GM19025 (cell line): ENCODE data around the gene GPR152.
A peak's percentile ranks its signal among the peaks of the same experiment; 100 is the strongest.
"Not testable (repeated sequence)": the region's sequence is repeated elsewhere in the genome, so short reads cannot be mapped to it uniquely, and the experiment has no call there.

Experiments
- ATAC-seq: cut with Tn5 transposase; IDR thresholded peaks from one replicate; pipeline ENCODE4 v1.9.1; 2021; ENCODE audit warnings: mild to moderate bottlenecking, low read depth, moderate library complexity; ENCODE audit not compliant: unreplicated experiment

The GPR152 gene

DNA sequence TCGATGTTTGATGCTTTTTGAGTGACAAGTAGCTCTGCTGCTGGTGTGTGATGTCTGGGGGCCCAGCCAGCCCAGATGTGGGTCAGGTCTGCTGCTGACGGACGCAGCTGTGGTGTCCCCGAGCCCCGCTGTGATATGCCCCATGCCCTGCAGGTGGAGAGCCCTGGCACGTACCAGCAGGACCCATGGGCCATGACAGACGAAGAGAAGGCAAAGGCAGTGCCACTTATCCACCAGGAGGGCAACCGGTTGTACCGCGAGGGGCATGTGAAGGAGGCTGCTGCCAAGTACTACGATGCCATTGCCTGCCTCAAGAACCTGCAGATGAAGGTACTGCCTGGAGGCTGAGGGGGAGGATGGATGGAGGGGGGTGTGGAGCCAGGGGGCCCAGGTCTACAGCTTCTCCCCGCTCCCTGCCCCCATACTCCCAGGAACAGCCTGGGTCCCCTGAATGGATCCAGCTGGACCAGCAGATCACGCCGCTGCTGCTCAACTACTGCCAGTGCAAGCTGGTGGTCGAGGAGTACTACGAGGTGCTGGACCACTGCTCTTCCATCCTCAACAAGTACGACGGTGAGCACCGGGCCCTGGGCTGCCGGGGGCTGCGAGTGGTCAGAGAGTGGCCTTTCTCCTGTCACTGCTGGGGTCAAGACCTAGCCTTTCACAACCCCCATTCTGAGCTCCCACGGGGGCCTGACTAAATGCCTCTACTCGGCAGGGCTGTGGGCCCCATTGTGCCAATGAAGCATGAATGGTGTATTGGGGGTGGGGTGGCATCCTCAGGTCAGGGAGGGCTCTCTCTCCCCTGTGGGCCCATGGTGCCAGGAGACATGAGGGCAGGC lies 37.6 kb upstream of the GPR152 start:
- no peak for ATAC-seq

DNA sequence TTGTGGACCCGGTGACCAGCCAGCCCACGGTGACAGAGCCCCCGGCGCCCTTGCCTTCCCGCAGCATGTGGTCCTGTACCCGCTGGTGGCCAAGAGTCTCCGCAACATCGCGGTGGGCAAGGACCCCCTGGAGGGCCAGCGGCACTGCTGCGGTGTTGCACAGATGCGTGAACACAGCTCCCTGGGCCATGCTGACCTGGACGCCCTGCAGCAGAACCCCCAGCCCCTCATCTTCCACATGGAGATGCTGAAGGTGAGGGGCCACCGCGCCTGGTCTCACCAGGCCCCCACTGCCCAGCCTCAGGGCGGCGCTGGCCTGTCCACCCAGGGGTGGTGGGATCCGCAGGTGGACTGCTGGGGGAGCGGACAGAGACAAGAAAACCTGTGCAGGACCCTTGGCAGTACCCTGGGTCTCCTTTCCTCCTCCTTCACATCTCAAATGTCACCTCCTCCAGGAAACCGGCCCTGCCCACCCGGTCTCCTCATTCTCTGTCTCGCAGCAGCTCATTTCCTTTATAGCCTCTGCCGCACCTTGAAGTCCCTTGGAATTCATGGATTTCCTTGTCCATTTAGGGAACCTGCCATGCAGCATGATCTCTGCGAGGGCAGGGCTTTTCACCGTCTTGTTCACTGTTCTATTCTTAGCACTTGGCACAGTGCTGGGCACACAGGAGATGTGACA lies 36.8 kb upstream of the GPR152 start:
- ATAC-seq = no peak

DNA sequence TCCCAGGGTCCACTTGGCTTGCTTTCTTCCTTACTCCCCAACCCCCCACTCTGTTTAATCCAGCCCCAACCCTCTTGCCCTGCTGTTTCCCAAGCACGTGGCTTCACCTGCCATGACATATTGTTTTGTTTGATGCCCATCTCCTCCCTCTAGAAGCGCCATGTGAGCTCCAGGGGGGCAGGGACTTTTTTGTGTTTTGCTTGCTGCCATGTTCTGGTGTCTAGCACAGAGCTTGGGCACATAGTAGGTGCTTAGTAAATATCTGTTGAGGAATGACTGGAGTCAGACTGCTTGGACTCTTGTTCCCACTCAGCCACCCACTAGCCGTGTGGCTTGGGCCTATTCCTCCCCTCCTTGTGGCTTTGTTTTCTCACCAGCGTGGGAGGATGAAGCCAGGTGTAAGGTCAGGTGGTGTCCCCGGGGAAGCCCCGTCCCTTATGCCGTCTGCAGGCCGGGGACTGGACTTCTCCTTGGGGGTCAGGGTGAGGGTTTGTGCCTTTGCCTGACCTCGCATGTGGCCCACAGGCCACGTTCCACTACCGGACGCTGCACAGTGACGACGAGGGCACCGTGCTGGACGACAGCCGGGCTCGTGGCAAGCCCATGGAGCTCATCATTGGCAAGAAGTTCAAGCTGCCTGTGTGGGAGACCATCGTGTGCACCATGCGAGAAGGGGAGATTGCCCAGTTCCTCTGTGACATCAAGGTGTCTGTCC lies 34.1 kb upstream of the GPR152 start:
- ATAC-seq = no peak

DNA sequence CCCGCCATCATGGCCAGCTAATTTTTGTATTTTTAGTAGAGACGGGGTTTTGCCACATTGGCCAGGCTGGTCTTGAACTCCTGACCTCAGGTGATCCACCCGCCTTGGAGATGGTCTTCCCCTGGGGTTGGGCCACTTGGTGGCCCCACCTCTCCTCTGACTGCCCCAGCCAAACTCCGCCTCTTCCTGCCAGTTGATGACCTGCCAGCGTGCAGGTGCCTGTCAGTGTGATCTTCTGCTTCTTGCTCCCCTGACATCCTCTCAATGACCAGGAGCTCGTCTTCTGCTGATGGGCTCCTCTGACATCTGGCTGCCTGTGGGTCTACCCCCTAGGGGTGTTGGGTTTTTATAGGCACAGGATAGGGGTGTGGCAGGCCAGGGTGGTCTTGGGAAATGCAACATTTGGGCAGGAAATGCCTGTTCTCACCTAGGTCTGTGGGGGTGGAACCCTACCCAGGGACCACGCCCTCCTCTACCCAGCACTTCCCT lies 33.4 kb upstream of the GPR152 start:
- ATAC-seq = not testable (repeated sequence)

DNA sequence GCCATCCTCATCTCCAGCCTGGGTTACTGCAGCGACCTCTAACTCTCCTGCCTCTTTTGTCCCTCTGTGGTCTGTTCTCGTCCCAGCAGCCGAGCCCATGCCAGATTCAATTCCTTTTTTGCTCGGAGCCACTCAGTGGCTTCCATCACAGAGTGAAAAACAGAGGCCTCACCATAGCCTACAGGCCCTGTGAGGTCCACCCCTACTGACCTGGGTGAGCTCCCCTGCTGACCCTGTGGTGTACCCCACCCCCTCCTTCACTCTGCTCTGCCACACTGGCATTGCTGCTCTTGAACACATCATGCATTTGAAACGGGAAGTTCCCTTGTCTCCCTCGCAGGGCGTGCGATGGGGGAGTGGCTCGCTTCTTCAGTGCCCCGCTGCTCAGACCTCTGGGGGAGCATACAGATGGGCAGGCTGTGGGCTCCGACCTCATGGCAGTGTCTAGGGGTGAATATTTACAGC lies 32.4 kb upstream of the GPR152 start:
- no peak for ATAC-seq

DNA sequence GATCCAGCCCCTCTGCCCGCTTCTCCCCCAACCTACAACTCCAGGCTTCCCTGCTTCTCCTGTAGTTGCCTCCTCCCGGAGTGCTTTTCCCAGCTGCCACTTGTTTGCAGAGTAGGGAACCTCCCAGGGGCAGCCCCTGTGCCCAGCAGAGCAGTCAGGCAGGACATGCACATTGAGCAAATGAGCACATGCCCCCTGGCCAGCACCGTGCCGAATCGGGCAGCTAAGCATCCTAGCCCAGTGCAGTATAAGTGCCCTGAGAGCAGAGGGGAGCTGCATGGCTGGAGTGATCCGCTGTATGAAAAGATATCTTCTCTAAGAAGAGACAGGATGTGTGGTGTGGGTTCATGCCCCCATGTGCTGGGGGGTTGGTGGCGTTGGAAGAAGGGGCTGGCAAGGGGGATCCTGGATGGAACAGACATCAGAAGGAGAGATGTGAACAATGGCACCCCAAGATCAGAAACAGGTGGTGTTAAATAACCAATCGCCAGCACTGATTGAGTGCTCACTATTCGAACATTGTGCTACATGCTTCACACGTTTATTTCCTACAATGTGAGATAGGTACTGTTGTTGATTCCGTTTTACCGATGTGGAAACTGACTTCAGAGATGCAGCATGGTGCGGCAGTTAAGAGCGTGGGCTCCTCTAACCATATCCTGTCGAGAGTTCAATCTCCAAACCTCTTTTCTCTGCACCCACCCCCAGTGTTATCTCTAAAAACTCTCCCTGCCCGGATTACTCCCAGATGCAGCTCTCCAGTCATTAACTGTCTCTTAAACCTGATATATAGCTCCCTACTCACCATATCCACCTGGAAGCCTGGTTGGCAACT lies 31.5 kb upstream of the GPR152 start:
- ATAC-seq = no peak

DNA sequence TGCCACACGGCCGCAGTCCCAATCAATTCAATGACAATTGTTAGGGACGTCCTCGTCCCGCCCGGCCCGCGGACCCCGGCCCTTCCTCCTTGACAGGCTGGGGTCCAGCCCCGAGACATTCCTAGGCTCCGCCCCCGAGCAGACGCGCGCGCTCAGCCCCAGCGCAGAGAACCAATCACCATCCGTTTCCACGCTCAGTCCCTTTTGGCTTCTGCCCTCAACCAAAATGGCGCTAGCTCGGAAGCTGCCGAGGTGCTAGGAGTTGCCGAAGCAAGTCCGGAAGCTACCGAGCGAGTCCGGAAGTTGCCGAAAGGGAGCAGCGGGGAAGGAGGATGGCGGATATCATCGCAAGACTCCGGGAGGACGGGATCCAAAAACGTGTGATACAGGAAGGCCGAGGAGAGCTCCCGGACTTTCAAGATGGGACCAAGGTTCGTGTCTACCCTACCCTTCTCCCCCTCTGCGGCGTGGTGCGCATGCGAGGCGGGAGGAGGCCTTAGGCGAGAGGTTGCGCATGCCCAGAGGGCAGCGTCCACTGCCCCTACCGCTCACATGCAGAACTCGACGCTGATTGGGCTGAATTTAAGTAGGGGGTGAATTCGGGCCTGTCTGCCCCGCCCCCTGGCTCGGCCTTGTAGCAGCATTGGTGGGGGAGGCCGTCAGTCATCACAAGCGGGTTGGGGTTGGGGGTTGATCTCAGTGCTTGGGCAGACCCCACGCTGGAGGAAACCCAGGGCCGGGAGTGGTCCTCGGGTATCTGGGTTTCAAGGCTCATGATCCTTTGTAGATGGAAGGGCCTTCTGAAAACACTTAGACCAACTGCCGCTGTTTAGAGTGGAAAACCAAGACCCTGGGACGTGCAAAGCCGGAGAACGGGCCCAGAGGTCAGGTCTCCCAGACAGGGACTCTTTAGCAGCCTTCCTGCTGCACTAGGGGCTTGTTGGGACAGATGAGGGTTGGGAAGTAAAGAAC lies 30.6 kb upstream of the GPR152 start, which contains the start of gene AIP:
AIP (plus strand) TSS at position 200 of the 972 bp plus-strand sequence; CDS start at position 333, 133 bp downstream.
- peak; percentile 62 for ATAC-seq

DNA sequence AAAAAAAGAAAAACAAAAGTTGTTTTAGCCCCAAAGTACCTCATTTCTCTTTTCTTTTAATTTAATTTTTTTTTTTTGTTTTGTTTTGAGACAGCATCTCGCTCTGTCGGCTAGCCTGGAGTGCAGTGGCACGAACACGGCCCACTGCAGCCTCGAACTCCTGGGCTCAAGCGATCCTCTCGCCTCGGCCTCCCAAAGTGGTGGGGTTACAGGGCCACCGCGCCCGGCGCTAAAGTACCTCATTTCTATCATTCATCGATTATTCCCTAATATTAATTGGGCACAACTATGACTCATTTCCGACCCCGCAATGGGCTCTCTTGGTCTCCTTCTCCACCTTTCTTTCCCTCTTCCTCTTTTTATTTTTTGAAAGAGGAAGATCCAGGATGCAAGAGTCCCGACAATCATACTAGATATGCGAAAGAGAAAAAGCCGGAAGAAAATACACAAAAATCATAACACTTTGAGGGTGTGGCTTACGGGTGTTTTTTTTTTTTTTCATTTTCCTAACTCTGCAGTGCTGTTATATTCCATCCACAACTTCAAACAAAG lies 29.8 kb upstream of the GPR152 start:
- ATAC-seq = peak; percentile 3

DNA sequence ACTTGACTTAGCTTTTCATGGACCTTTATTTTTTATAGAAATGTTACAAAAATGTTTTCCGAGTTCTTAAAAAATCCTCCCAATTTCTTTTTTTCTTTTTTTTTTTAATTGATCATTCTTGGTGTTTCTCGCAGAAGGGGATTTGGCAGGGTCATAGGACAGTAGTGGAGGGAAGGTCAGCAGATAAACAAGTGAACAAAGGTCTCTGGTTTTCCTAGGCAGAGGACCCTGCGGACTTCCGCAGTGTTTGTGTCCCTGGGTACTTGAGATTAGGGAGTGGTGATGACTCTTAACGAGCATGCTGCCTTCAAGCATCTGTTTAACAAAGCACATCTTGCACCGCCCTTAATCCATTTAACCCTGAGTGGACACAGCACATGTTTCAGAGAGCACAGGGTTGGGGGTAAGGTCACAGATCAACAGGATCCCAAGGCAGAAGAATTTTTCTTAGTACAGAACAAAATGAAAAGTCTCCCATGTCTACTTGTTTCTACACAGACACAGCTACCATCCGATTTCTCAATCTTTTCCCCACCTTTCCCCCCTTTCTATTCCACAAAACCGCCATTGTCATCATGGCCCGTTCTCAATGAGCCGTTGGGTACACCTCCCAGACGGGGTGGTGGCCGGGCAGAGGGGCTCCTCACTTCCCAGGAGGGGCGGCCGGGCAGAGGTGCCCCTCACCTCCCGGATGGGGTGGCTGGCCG lies 25.0 kb upstream of the GPR152 start:
- not testable (repeated sequence) for ATAC-seq

DNA sequence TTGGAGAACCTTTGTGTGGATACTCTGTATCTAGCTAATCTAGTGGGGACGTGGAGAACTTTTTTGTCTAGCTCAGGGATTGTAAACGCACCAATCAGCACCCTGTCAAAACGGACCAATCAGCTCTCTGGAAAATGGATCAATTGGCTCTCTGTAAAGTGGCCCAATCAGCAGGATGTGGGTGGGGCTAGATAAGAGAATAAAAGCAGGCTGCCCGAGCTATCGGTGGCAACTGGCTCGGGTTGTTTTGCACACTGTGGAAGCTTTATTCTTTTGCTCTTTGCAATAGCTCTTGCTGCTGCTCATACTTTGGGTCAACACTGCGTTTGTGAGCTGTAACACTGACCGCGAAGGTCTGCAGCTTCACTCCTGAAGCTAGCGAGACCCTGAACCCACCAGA lies 24.2 kb upstream of the GPR152 start:
- not testable (repeated sequence) for ATAC-seq

DNA sequence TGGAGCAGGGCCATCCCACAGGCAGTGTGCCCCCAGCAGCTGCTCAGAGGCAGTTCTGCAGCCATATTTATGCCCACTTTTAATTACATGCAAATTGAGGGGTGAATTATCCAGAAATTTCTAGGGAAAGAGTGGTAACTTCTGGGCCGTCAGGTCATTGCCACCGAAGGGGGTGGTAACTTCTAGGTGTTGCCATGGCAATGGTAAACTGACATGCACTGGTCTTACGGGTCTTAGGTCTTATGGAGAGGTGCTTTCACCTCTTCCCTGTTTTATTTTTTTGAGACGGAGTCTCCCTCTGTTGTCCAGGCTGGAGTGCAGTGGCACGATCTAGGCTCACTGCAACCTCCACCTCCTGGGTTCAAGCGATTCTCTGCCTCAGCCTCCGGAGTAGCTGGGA lies 20.4 kb upstream of the GPR152 start:
- no peak for ATAC-seq

DNA sequence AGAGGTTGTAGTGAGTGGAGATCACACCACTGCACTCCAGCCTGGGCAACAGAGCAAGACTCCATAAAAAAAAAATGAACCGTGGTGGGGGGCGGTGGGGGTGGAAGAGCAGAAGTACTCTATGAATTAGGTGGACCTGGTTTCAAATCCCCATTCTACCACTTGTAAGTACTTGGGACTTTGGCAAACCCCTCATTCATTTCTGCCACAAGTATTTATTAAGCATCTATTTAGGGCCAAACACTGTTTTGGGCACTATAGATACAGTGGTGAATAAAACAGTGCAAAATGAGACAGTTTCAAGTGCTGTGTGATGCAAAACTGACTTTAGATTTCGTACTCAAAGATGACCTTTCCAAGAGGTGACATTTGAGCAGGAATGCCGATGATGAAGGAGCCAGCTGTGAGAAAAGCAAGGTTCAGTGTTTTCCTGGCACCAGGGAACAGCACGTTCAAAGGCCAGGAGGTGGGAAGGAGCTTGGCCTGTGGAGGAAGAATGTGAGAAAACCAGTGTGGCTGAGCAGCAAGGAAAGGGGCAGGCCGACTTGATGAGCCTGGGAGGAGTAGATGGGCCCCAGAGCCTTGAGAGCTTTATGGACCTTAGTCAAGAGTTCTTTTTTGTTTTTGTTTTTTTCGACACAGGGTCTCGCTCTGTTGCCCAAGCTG lies 17.9 kb upstream of the GPR152 start:
- ATAC-seq = no peak

DNA sequence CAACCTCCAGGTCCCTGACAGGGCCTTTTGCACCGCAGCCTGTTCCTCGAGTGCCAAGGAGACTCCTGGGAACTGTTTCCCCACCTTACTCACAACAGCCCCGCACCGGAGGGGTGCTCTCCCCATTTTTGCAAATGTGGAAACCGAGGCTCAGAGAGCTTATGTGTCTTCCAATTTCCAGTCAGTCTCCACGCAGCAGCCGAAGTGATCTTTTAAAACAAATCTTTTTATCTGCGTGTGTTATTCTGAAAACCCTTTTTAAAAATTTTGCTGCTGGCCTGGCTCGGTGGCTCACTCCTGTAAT lies 16.9 kb upstream of the GPR152 start:
- no peak for ATAC-seq

DNA sequence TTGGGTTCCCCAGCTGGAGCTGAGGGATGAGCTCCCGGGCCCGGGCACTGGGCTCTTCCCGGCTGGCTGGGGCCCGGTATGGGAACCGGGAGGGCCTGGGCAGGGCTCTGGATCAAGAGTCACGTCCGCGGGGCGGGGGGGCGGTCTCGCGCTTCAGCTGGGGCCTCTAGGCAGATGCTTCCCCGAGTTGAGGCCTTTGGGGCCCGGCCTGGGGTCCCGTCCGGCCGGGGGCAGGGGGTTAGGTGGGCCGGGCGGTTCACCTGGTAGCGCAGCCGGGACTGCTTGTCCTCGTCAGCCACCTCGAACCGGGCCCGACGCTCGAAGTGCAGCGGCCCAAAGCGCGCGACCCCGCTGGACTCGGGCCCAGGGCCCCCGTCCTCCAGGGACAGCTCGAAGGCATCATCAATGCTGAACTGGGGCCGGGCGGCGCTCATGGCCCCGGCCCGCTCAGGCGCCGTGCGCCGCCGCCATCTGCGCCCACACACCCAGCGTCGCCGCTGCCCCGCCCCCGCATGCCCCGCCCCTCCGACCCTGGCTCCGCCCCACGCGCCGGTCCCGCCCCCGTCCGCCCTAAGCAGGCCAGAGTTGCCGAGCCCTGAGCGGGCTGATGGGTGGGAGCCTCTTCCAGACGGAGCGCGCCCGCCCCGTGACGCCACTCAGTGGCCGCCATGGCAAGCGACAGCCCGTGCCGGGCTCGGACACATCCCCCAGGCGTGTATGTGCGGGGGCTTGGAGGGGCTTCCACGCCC lies 16.4 kb upstream of the GPR152 start, which contains the start of gene TMEM134:
TMEM134 (minus strand) TSS at position 493 of the 749 bp plus-strand sequence; CDS start at position 434, 59 bp downstream.
- peak; percentile 68 for ATAC-seq

DNA sequence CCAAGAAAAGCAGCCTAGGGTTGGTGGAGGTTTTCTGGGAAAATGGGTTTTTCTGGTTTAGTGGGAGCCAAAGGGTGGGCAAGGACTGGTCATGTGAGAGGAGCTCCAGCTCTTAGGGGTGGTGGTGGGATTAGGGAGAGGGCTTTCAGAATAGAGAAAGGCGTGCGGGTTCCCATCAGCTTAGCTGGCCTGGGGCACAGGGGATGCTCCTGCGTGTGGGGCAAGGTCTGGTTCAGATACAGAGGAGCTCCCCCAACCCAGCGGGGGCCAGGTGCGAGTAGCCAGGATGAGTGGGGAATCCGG lies 15.9 kb upstream of the GPR152 start:
- no peak for ATAC-seq

DNA sequence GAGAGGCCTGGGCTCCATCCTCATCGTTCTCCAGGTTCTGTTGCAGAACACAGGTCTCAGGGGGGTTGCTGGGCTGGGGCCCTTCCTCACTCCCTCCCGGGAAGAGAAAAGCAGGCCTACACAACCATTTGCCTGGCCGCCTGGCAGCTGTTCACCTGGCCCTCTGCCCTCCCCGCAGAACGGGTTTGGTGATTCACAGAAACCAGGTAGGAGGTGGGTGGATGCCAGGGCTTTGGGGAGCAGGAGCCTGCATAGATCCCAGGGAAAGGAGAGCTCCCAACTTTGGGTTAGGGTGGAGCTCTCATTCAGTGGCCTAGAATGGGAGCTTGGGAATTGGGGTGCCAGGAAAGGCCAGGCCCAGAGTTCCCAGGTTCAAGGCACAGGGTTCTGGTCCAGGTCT lies 15.5 kb upstream of the GPR152 start:
- ATAC-seq = no peak
